Liver (tissue), 9 donors: ENCODE results near the gene TESMIN. TPM values are rescaled to one million over a fixed set of nuclear protein-coding genes. Genes with fewer than 3 reads are reported as not detected.

ENCODE experiments used
- DNase-seq: peaks from one replicate; pipeline ENCODE4 v3.0.0-alpha.2; 2017; ENCODE audit warnings: low spot score
- H3K27ac ChIP-seq, 2 donors: one replicate each; pipeline ENCODE4 v1.7.0; 2013; ENCODE audit warnings: inconsistent platforms in 2 of 2, low read length in 2 of 2, control low read depth in 1 of 2, low read depth in 1 of 2, mild to moderate bottlenecking in 1 of 2
- H3K27me3 ChIP-seq, 4 donors: one replicate each; pipeline versions ENCODE4 v1.6.1 to v1.7.0; 2013; ENCODE audit warnings: low read length in 3 of 4, inconsistent platforms in 1 of 4, mild to moderate bottlenecking in 1 of 4, moderate library complexity in 1 of 4; ENCODE audit not compliant: control insufficient read depth in 4 of 4, insufficient read depth in 4 of 4
- H3K36me3 ChIP-seq, 4 donors: one replicate each; pipeline versions ENCODE4 v1.6.1 to v1.7.0; 2013; ENCODE audit warnings: low read length in 3 of 4, mild to moderate bottlenecking in 3 of 4, low read depth in 1 of 4, moderate library complexity in 1 of 4; ENCODE audit not compliant: control insufficient read depth in 4 of 4, insufficient read depth in 3 of 4
- H3K4me1 ChIP-seq, 4 donors: one replicate each; pipeline versions ENCODE4 v1.6.1 to v1.7.0; 2013; ENCODE audit warnings: low read length in 3 of 4, mild to moderate bottlenecking in 3 of 4, moderate library complexity in 1 of 4; ENCODE audit not compliant: control insufficient read depth in 4 of 4, insufficient read depth in 4 of 4
- H3K4me3 ChIP-seq, 3 donors: one replicate each; pipeline versions ENCODE4 v1.6.1 to v1.7.0; 2013; ENCODE audit warnings: low read length in 3 of 3, control low read depth in 1 of 3, low read depth in 1 of 3, mild to moderate bottlenecking in 1 of 3
- H3K9ac ChIP-seq, 2 donors: one replicate each; pipeline ENCODE4 v1.7.0; 2013; ENCODE audit warnings: low read length in 2 of 2, mild to moderate bottlenecking in 2 of 2, moderate library complexity in 2 of 2, control low read depth in 1 of 2, low read depth in 1 of 2
- H3K9me3 ChIP-seq, 4 donors: one replicate each; pipeline versions ENCODE4 v1.6.1 to v1.7.0; 2013; ENCODE audit warnings: low read length in 3 of 4; ENCODE audit not compliant: control insufficient read depth in 4 of 4
- EGR1 ChIP-seq, 2 donors: IDR thresholded peaks; 2 replicates each; pipeline ENCODE4 v1.6.1; 2016 to 2018; ENCODE audit warnings: antibody characterized with exemption in 2 of 2, low read depth in 2 of 2
- FOXA1 ChIP-seq: IDR thresholded peaks from 2 replicates; pipeline ENCODE4 v1.6.1; 2016; ENCODE audit warnings: antibody characterized with exemption
- FOXA2 ChIP-seq: IDR thresholded peaks from 2 replicates; pipeline ENCODE4 v1.6.1; 2016; ENCODE audit warnings: antibody characterized with exemption
- GABPA ChIP-seq, 2 donors: IDR thresholded peaks in 1 of 2; conservative IDR thresholded peaks in 1 of 2; 2 replicates each; pipeline ENCODE4 v1.6.1; 2016; ENCODE audit warnings: antibody characterized with exemption in 2 of 2, mild to moderate bottlenecking in 1 of 2, moderate library complexity in 1 of 2
- HNF4A ChIP-seq, 2 donors: conservative IDR thresholded peaks; 2 replicates each; pipeline ENCODE4 v1.6.1; 2016; ENCODE audit warnings: antibody characterized with exemption in 2 of 2, mild to moderate bottlenecking in 2 of 2
- JUND ChIP-seq, 2 donors: IDR thresholded peaks; 2 replicates each; pipeline ENCODE4 v1.6.1; 2016; ENCODE audit warnings: antibody characterized with exemption in 2 of 2
- RAD21 ChIP-seq, 2 donors: IDR thresholded peaks; 2 replicates each; pipeline ENCODE4 v1.6.1; 2016; ENCODE audit warnings: antibody characterized with exemption in 2 of 2, mild to moderate bottlenecking in 2 of 2
- TAF1 ChIP-seq: conservative IDR thresholded peaks from 2 replicates; pipeline ENCODE4 v1.6.1; 2016; ENCODE audit warnings: antibody characterized with exemption, mild to moderate bottlenecking
- YY1 ChIP-seq: IDR thresholded peaks from 2 replicates; pipeline ENCODE4 v1.6.1; 2016; ENCODE audit warnings: antibody characterized with exemption, mild to moderate bottlenecking
- WGBS: extraction: QIAGEN DNeasy Blood & Tissue Kit; methylation state at CpG from one replicate; pipeline ENCODE4 v1.1.7; 2013; 5-methylcytosine and 5-hydroxymethylcytosine counted together
- polyA plus RNA-seq, 2 donors: library from polyadenylated mRNA; stranded (reverse) in 1 of 2; unstranded in 1 of 2; fragments of 200-250 nt in 1 of 2; fragments of >200 nt in 1 of 2; fragmentation: Nextera tagmentation in 1 of 2; extraction: Ambion mirVana in 1 of 2; gene quantifications; one replicate each; pipeline versions ENCODE4 v1.2.1 to v1.2.3, GENCODE V29; 2013 to 2015
- total RNA-seq, 2 donors: library from RNA; depleted of rRNA; stranded (reverse); fragments of >200 nt; gene quantifications; one replicate each; pipeline ENCODE4 v1.2.3, GENCODE V29; 2014
- TF ChIP-seq, protein P1 (sequence below): IDR thresholded peaks from 2 replicates; pipeline ENCODE4 v1.6.1; 2016; ENCODE audit warnings: antibody characterized with exemption
- TF ChIP-seq, protein P2 (sequence below): fragments of 150-350 bp; IDR thresholded peaks from 2 replicates; pipeline ENCODE4 v1.5.1; 2017; ENCODE audit warnings: improper control_type of control experiment, low read depth, low read length; ENCODE audit not compliant: missing input control
- TF ChIP-seq, protein P3 (sequence below): IDR thresholded peaks from 2 replicates; pipeline ENCODE4 v1.6.1; 2016; ENCODE audit warnings: antibody characterized with exemption, mild to moderate bottlenecking
- TF ChIP-seq, protein P4 (sequence below): IDR thresholded peaks from 2 replicates; pipeline ENCODE4 v1.6.1; 2016; ENCODE audit warnings: antibody characterized with exemption
- TF ChIP-seq, protein P5 (sequence below): IDR thresholded peaks from 2 replicates; pipeline ENCODE4 v1.6.1; 2016; ENCODE audit warnings: antibody characterized with exemption
- donor health status: healthy.
- donor health status: healthy.
- donor health status: healthy.
- donor health status: healthy.
- donor health status: healthy.

TESMIN gene
- total and polyA plus RNA-seq, 4 donors: 0.27 to 2.5 (median 0.62) TPM

DNA sequence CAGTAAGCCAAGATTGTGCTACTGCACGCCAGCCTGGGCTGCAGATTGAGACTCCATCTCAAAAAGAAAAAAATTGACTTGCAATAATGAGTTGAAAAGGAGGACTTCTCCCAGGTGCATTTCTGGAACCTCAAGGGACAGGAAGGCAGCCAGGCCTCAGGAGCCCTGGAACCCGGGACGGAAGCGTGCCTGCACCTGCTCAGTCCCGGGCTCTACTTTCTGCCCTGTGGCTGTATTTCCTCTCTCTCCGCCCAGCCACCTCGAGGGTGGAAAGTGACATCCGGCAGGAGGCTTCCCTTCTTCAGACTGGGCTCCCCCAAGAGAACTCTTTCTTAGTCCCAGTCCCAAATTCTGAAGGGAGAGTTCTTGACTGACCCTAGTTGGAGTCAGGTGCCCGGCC lies 87.2 kb downstream of the TESMIN start:
- Histone ChIP-seq H3K9ac (no peak overlapping the region), H3K9me3 (no peaks in the 10 kb centered on the region), H3K4me1 (no peaks in the 10 kb centered on the region), H3K4me3 (no peak overlapping the region), H3K27me3 (no peaks in the 10 kb centered on the region), H3K27ac (no peak overlapping the region), H3K36me3 (no peaks in the 10 kb centered on the region)
- 86% methylated on average over 9 of the region's 9 CpGs for WGBS
- no peak for DNase-seq
- TF ChIP-seq YY1 (no peak), JUND (IDR thresholded peaks at IDR 0.05) (no peak), HNF4A (conservative IDR thresholded peaks at IDR 0.05) (no peak), GABPA (IDR thresholded peaks at IDR 0.05 in 1 of 2, conservative IDR thresholded peaks at IDR 0.05 in 1 of 2) (no peak), TAF1 (no peak), FOXA1 (no peak), EGR1 (IDR thresholded peaks at IDR 0.05; ENCODE audit: low read depth in 2 of 2) (no peak)
- TF ChIP-seq, protein P1, sequence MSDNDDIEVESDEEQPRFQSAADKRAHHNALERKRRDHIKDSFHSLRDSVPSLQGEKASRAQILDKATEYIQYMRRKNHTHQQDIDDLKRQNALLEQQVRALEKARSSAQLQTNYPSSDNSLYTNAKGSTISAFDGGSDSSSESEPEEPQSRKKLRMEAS: no peak
- TF ChIP-seq, protein P2, sequence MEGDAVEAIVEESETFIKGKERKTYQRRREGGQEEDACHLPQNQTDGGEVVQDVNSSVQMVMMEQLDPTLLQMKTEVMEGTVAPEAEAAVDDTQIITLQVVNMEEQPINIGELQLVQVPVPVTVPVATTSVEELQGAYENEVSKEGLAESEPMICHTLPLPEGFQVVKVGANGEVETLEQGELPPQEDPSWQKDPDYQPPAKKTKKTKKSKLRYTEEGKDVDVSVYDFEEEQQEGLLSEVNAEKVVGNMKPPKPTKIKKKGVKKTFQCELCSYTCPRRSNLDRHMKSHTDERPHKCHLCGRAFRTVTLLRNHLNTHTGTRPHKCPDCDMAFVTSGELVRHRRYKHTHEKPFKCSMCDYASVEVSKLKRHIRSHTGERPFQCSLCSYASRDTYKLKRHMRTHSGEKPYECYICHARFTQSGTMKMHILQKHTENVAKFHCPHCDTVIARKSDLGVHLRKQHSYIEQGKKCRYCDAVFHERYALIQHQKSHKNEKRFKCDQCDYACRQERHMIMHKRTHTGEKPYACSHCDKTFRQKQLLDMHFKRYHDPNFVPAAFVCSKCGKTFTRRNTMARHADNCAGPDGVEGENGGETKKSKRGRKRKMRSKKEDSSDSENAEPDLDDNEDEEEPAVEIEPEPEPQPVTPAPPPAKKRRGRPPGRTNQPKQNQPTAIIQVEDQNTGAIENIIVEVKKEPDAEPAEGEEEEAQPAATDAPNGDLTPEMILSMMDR: no peak
- TF ChIP-seq, protein P3, sequence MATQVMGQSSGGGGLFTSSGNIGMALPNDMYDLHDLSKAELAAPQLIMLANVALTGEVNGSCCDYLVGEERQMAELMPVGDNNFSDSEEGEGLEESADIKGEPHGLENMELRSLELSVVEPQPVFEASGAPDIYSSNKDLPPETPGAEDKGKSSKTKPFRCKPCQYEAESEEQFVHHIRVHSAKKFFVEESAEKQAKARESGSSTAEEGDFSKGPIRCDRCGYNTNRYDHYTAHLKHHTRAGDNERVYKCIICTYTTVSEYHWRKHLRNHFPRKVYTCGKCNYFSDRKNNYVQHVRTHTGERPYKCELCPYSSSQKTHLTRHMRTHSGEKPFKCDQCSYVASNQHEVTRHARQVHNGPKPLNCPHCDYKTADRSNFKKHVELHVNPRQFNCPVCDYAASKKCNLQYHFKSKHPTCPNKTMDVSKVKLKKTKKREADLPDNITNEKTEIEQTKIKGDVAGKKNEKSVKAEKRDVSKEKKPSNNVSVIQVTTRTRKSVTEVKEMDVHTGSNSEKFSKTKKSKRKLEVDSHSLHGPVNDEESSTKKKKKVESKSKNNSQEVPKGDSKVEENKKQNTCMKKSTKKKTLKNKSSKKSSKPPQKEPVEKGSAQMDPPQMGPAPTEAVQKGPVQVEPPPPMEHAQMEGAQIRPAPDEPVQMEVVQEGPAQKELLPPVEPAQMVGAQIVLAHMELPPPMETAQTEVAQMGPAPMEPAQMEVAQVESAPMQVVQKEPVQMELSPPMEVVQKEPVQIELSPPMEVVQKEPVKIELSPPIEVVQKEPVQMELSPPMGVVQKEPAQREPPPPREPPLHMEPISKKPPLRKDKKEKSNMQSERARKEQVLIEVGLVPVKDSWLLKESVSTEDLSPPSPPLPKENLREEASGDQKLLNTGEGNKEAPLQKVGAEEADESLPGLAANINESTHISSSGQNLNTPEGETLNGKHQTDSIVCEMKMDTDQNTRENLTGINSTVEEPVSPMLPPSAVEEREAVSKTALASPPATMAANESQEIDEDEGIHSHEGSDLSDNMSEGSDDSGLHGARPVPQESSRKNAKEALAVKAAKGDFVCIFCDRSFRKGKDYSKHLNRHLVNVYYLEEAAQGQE: no peak
- TF ChIP-seq, protein P4, sequence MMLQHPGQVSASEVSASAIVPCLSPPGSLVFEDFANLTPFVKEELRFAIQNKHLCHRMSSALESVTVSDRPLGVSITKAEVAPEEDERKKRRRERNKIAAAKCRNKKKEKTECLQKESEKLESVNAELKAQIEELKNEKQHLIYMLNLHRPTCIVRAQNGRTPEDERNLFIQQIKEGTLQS: no peak

DNA sequence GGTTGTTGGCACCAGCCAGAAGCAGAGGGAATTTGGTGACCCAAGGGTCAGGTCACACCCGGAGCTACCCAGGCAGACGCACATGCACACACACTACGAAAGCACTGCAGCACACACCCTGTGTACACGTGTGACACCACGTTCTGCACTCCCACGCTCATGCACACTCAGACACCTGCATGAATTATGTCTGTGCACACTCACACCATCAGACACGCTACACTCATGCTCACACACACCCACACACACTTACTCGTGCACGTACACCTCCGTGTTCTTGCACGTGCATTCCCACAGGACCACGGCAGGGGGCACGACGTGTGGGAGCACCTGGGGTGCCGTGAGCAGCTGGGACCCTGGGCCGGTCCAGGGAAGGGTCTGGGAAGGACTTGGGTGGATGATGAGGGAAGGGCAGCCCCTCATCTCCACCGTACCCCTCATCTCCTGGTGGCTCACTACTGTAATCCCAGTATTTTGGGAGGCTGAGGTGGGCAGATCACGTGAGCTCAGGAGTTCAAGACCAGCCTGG lies 87.8 kb downstream of the TESMIN start:
- Histone ChIP-seq H3K9me3 (no peaks in the 10 kb centered on the region), H3K27me3 (no peaks in the 10 kb centered on the region), H3K36me3 (no peaks in the 10 kb centered on the region), H3K4me3 (no peak overlapping the region), H3K4me1 (no peaks in the 10 kb centered on the region), H3K9ac (no peak overlapping the region), H3K27ac (no peak overlapping the region)
- 86% methylated on average over 18 of the region's 18 CpGs for WGBS
- DNase-seq: no peak
- TF ChIP-seq FOXA1 (no peak), HNF4A (conservative IDR thresholded peaks at IDR 0.05) (no peak), FOXA2 (no peak), RAD21 (IDR thresholded peaks at IDR 0.05) (no peak), EGR1 (IDR thresholded peaks at IDR 0.05; ENCODE audit: low read depth in 2 of 2) (no peak), TAF1 (no peak)
- TF ChIP-seq, protein P3: no peak
- TF ChIP-seq, protein P2: no peak
- TF ChIP-seq, protein P5, sequence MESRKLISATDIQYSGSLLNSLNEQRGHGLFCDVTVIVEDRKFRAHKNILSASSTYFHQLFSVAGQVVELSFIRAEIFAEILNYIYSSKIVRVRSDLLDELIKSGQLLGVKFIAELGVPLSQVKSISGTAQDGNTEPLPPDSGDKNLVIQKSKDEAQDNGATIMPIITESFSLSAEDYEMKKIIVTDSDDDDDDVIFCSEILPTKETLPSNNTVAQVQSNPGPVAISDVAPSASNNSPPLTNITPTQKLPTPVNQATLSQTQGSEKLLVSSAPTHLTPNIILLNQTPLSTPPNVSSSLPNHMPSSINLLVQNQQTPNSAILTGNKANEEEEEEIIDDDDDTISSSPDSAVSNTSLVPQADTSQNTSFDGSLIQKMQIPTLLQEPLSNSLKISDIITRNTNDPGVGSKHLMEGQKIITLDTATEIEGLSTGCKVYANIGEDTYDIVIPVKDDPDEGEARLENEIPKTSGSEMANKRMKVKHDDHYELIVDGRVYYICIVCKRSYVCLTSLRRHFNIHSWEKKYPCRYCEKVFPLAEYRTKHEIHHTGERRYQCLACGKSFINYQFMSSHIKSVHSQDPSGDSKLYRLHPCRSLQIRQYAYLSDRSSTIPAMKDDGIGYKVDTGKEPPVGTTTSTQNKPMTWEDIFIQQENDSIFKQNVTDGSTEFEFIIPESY: no peak
- TF ChIP-seq, protein P4: no peak
